ENCODE data around the gene BZW1.

Gene BZW1

DNA sequence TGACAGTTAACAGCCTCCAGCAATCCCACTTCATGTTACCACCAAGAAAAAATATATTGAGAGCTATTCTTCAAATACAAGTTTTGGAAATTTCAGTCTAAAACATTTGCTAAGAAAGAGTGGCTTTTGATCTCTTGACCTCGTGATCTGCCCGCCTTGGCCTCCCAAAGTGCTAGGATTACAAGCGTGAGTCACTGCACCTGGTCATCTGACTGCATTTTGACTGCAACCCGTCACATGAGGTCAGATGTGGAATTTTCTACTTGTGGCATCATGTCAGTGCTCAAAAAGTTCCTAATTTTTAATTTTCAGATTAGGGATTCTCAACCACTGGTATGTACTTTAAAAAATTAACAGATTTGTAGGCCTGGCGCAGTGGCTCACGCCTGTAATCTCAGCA, 61.9 kb downstream of the BZW1 start:
- H3K4me3 ChIP-seq (ENCODE audit: low read depth, low read length) = no peak overlapping the region
- no peak for DNase-seq (ENCODE audit: low read depth)
- TF ChIP-seq, protein P1, sequence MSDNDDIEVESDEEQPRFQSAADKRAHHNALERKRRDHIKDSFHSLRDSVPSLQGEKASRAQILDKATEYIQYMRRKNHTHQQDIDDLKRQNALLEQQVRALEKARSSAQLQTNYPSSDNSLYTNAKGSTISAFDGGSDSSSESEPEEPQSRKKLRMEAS (IDR thresholded peaks at IDR 0.05; ENCODE audit: low read depth, low read length) = no peak
- TF ChIP-seq MYC (IDR thresholded peaks at IDR 0.05; ENCODE audit: low read depth, low read length) (no peak), POLR2A (IDR thresholded peaks at IDR 0.05; ENCODE audit: extremely low read depth, insufficient read length) (no peak)
- TF ChIP-seq, protein P2, sequence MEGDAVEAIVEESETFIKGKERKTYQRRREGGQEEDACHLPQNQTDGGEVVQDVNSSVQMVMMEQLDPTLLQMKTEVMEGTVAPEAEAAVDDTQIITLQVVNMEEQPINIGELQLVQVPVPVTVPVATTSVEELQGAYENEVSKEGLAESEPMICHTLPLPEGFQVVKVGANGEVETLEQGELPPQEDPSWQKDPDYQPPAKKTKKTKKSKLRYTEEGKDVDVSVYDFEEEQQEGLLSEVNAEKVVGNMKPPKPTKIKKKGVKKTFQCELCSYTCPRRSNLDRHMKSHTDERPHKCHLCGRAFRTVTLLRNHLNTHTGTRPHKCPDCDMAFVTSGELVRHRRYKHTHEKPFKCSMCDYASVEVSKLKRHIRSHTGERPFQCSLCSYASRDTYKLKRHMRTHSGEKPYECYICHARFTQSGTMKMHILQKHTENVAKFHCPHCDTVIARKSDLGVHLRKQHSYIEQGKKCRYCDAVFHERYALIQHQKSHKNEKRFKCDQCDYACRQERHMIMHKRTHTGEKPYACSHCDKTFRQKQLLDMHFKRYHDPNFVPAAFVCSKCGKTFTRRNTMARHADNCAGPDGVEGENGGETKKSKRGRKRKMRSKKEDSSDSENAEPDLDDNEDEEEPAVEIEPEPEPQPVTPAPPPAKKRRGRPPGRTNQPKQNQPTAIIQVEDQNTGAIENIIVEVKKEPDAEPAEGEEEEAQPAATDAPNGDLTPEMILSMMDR (IDR thresholded peaks at IDR 0.05; ENCODE audit: low read depth, low read length) = no peak

Measured in NB4 (cell line).